SK-MEL-5 (cell line): Measurements from ENCODE around the gene ARRDC5. TPM values are rescaled to one million over a fixed set of nuclear protein-coding genes. Genes with fewer than 3 reads are reported as not detected.
"Not testable (repeated sequence)": the region's sequence is repeated elsewhere in the genome, so short reads cannot be mapped to it uniquely, and the experiment has no call there.

ENCODE experiments used
- DNase-seq: peaks from one replicate; pipeline ENCODE4 v3.0.0-alpha.2; 2016; ENCODE audit warnings: low read depth, low spot score
- in situ Hi-C: cut with HindIII; loops from 2 replicates; pipeline ENCODE4 v1.10.0; 2016; ENCODE audit warnings: low sequenced_read_pairs, high pct_unique_total_duplicates, low pct_unique_long_range_greater_than_20kb
- polyA plus RNA-seq, 2 experiments: library from polyadenylated mRNA; depleted of rRNA; stranded (reverse); fragments of >200 nt; gene quantifications; 2 replicates each; pipeline ENCODE4 v1.2.3, GENCODE V29; 2015
- total RNA-seq: library from RNA; depleted of rRNA; stranded (reverse); fragments of >200 nt; shearing (Covaris generic); gene quantifications from 2 replicates; pipeline ENCODE4 v1.2.3, GENCODE V29; 2014; rRNA removed

Gene ARRDC5
- total RNA-seq: not detected in 2 replicates
- not detected in 2 replicates for polyA plus RNA-seq (2015; cell fraction: cytosol; rRNA removed)
- not detected in 2 replicates for polyA plus RNA-seq (2015; cell fraction: nucleus; rRNA removed)

DNA sequence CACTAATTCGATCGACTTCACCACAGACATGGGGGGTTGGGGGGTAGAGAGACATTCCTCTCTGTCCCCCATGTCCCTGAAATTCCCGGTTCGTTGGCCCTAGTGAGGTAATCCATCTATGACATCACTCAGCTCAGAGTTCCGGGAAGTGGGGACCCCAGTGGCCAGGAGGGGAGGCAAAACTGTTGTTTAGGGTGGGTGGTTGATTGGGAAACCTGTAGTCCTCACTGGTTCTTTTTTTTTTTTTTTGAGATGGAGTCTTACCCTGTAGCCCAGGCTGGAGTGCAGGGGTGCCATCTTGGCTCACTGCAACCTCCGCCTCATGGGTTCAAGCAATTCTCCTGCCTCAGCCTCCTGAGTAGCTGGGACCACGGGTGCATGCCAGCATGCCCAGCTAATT lies at the start of gene ARRDC5:
ARRDC5 (minus strand) TSS at position 101 of the 400 bp plus-strand sequence; CDS start at position 30, 71 bp downstream.
- in situ Hi-C loops: no loop called here
- no peak for DNase-seq

DNA sequence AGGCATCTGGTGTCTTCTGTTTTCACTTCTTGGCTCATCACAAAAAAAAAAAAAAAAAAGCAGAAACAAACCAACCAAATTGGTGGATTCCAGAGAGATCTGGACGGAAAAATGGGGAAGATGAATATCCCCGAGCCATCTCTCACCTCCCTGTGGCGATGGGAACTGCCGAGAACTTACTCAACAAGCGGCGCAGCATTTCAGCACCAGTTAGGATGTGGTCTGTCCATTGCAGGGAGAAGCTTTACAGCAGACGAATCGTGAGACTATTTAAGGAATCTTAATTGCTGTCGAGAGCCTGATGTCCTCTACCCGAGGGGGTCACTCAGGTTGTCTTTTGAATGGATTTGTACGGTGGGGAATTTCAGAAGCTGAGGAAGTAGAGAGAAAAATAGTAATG lies 49.0 kb upstream of the ARRDC5 start:
- DNase-seq: no peak
- in situ Hi-C loops: no loop called here

DNA sequence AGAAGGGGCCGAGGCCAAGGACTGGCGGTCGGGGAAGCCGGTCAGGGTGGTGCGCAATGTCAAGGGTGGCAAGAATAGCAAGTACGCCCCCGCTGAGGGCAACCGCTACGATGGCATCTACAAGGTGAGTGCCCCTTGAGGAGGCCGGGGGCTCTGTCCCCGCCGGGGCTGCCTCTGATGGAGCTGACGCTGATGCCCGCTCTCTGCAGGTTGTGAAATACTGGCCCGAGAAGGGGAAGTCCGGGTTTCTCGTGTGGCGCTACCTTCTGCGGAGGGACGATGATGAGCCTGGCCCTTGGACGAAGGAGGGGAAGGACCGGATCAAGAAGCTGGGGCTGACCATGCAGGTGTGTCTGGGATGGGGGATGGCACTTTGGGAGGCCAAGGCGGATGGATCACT lies 48.0 kb upstream of the ARRDC5 start:
- in situ Hi-C loops, DNase-seq: not testable (repeated sequence)

DNA sequence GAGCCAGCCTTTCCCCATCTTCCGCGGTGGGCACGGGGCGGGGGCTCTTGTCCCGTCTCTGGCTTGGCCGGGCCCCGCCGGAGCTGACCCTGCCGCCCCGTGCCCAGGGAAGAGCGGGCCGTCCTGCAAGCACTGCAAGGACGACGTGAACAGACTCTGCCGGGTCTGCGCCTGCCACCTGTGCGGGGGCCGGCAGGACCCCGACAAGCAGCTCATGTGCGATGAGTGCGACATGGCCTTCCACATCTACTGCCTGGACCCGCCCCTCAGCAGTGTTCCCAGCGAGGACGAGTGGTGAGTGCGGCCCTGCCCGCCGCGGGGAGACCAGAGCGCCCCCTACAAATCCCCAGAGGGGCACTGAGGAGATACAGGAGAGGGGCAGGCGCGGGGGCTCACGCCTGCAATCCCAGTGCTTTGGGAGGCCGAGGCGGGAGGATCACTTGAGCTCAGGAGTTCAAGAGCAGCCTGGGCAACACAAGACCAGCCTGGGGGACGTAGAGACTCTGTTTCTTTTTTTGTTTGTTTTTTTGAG lies 39.0 kb upstream of the ARRDC5 start:
- in situ Hi-C loops, DNase-seq: not testable (repeated sequence)

DNA sequence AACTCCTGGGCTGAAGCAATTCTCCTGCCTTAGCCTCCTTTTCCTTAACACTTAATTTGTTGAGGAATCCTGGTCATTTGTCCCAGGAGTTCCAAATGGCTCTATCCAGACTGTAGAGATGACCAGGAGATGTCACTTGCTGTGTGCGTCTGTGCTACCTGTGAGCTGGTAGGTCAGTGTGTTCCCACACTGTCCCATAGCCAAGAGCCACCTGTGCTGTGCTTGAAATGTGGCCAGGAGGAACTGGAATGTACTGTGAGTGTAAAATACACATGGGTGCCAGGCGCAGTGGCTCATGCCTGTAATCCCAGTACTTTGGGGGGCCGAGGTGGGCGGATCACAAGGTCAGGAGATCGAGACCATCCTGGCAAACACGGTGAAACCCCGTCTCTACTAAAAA lies 36.8 kb upstream of the ARRDC5 start:
- in situ Hi-C loops: no loop called here
- DNase-seq: no peak

DNA sequence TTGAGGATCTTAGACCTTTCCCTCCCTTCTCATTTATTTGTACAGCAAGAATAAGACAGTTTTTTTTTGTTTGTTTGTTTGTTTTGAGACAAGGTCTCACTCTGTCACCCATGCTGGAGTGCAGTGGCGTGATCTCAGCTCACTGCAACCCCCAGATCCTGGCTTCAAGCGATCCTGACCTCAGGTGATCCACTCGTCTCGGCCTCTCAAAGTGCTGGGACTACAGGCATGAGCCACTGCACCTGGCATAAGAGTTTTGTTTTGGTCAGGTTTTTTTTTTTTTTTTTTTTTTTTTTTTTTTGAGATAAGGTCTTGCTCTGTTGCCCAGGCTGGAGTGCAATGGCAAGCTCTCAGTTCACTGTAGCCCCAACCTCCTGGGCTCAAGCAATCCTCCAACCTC lies 35.8 kb upstream of the ARRDC5 start:
- DNase-seq, in situ Hi-C loops: not testable (repeated sequence)

DNA sequence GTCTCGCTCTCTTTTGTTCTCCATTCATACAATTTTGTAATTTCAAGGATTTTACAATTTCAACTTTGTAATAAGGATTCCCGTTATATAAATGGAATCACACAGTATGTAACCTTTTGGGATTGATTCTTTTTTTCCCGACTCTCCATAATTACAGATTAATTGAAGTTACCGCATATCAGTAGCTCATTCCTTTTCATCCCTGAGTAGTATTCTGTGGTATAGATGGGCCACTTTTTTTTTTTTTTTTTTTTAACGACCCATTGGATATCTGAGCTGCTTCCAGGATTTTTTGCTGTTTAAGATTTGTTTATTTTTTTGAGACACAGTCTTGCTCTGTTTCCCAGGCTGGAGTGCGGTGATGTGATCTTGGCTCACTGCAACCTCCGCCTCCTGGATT lies 34.4 kb upstream of the ARRDC5 start:
- no peak for DNase-seq
- in situ Hi-C loops: no loop called here

DNA sequence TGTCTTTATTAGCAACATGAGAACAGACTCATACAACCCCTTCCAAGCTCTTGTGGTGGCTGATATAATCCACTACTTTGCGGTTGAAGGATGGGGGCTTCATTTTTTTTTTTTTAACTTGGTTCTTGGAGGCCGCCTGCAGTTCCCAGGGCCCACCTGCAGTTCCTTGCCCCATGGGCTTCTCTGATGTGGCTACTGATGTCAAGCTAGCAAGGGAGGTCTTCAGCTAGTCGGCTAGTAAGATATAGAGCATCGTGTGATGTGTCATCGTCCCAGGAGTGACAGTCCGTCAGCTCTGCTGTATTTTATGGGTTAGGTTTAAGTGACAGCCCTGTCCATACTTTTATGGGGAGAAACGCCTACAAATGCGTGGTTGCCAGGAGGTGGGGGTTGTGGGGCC lies 32.7 kb upstream of the ARRDC5 start:
- DNase-seq: no peak
- in situ Hi-C loops: no loop called here

DNA sequence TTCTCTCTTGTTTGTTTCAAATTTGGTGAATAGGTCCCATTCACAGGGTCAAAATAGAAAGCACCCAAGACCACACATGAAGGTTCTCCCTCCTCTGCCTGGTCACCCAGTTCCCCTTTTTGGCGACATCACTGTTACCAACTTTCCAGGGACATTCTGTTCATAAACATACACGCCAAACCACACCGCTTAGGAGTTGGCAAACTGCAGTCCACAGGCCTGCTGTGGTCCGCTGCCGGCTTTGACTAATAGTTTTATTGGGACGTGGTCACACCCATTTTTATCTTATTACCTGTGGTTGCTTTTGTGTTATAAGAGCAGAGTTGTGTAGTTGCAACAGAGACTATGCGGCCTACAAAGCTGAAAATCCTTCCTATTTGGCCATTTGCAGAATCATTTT lies 30.8 kb upstream of the ARRDC5 start:
- in situ Hi-C loops: no loop called here
- DNase-seq: no peak

DNA sequence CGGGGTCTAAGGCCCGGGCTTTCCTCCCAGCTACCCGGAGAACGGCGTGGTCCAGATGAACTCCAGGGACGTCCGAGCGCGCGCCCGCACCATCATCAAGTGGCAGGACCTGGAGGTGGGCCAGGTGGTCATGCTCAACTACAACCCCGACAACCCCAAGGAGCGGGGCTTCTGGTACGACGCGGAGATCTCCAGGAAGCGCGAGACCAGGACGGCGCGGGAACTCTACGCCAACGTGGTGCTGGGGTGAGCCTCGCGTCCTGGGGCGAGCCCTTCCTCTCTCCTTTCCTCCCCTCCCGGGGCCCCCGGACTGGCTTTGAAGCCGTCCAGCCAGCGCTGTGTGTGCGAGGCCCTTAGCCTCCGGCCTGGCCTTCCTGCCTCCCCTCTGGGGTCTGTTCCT lies 30.0 kb upstream of the ARRDC5 start:
- in situ Hi-C loops: no loop called here
- DNase-seq: no peak

DNA sequence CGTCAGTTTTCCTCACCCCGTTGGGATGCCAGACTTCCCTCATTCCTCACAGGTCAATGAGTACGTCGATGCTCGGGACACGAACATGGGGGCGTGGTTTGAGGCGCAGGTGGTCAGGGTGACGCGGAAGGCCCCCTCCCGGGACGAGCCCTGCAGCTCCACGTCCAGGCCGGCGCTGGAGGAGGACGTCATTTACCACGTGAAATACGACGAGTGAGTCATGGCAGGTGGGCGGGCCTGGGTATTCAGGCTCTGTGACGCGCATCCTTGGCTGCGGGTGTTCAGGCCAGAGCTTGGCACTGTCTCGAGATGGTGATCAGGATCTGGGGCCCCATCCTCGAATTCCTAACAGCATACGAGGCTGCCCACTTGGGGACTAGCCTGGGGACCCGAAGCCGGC lies 28.0 kb upstream of the ARRDC5 start:
- no peak for DNase-seq
- in situ Hi-C loops: no loop called here

DNA sequence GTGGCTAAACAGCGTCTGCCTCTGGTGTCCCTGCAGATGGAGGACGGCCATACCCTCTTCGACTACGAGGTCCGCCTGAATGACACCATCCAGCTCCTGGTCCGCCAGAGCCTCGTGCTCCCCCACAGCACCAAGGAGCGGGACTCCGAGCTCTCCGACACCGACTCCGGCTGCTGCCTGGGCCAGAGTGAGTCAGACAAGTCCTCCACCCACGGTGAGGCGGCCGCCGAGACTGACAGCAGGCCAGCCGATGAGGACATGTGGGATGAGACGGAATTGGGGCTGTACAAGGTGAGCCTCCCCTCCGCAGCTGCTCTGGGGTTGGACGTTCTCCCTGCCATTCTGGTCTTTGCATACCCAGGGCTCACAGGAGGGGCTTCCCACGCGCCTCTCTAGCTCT lies 26.5 kb upstream of the ARRDC5 start:
- in situ Hi-C loops: no loop called here
- DNase-seq: no peak

DNA sequence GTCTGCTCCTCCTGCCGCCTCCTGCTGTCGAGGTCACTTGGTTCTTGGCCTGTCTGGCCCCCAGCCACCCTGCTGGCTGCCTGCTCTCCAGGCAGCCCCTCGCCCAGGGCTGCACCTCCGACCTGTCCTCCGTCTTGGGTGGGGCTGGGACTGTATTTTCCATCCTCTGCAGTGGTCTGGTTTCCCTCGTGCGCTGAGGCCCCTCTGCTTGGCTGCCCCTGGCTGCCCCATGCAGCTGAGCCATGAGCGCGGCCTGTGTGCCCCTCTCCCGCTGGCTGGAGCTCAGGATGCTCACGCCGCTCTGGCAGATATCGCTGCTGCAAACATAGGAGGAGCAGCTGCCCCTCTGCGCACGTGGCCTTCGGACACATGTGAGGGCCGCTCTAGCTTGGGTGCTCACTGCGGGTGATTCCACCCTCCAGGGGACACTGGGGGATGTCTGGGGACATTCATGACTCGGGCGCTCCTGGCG lies 20.6 kb upstream of the ARRDC5 start:
- in situ Hi-C loops: no loop called here
- DNase-seq: no peak

DNA sequence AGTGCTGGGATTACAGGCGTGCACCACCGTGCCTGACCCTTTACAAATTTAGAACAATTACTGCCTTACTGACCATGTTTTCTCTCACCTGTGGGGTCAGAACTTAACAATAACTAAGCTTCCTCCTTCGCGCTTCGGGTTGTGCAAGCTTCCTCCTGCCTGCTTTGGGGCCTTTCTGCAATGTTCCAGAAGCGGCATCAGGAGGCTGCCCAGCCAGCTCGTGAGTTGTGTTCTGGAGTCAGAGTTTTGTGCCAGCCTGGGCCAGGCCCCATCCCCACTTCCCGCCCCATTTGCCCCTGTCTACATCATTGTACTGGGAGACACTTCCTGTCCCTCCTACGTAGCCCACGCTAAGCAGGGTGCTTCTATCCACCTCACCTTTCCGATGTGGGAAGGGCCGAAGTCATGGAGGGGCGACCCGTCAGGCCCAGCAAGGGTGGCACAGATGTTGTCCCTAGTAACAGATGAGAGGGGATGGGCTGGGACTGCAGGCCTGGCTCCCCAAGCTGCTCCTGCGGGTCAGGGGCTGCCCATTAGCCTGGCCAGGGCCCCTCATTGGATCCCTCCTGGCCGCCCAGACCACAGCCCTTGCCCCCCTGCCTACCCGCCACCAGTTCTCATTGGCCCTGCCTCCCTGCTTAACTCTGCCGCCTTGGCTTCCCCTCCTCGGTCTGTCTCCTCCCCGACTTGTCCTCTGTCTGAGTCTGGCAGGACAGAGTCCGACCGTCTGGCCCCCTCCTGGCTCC lies 20.0 kb upstream of the ARRDC5 start:
- in situ Hi-C loops: no loop called here
- no peak for DNase-seq

DNA sequence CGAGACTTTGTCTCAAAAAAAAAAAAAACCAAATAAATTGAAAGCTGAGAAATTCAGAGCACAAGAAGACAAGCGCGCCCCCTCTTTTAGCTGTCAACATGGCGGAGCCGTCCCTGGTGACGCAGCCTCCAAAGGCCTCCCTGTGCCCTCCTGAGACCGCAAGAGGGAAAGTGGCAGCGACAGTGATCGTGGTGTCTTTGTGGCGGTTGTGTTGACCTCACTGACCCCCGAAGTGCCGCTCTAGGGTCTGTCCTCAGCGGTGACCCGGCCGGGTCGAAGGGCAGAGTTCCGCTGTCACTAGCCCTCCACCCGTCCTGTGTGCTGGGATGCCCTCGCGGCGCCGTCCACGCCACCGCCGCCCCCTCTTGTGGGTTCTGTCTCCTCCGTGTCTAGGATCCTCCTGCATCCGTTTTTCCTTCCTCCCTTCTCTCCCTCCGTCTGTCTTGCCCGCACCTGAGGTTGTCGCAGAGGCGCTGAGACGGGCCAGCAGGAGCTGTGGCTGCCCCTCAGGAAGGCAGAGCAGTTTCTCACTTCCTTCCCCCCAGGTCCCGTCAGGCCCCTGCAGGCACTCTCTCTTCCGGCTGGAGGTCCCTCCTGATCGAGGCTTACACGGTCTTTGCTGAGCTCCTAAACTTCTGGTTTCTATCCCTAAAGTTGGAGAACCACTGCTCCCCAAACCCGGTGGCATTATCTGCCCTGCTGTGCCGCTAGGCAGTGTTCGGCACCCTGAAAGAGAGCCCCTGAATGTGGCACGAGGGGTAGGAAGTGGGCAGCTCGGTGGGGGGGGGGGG lies 13.8 kb upstream of the ARRDC5 start:
- in situ Hi-C loops: no loop called here

DNA sequence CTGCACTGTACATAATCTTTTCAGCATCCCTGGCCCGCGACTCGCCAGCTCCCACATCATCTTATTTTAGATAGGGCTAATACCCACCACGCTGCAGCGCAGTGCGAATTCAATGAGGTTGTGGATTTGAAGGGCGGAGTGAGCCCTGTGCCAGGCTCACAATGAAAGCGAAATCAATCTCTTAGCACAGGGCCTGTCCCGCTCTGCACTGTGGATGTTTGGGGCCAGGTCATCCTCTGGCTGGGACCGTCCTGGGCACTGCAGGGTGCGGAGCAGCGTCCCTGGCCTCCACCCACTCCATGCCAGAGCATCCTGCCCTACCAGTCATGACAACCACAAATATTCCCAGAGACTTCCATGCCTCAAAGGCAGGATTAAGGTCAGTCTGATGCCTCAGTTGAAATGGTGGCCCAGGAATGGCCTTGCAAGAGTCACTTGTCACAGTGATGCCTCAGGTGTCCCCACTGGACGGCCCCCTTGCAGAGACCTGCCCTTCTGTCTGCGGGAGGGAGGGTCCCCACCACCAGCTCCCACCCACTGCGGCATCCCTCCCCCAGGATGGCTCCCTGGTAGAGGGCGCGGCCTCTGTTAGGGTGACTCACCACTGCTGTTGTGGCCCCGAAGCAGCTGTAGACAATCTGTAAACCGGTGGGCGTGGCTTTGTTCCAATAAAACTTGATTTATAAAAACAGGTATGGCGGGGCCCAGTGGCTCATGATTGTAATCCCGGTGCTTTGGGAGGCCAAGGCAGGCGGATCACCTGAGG lies 12.2 kb upstream of the ARRDC5 start:
- in situ Hi-C loops: no loop called here
- DNase-seq: peak; percentile 38

More for the DNA sequence above, 13.8 kb upstream of the ARRDC5 start:
- no peak for DNase-seq

DNA sequence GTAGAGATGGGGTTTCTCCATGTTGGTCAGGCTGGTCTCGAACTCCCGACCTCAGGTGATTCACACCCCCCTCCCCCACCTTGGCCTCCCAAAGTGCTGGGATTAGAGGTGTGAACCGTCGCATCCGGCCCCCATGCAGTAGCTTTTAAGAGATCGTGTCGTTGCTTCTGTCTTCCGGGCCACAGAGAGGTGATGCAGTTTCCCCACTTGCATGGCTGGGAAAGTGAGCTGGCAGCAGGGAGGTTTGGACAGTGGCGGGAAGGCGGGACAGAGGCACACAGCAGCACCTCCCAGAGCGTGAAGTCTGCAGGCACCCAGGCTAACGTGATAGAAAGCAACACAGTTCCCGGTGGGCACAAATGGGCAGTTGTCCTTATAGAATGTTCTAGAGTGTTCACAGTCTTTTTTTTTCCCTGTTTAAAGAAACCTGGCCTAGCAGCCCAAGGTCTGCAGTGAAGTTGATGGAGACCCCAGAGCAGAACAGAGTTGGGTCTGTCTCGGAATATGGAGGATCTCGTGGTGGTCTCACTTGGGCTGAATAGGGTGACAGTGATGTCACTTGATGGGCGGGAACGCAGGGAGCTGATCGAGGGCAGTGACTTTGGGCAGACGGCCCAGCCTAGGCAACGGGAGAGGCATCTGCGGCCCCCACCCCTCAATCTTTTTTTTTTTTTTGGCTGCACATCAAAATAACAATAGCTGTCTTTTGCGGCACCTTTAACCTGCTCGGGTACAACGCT lies 11.5 kb upstream of the ARRDC5 start:
- DNase-seq: no peak
- in situ Hi-C loops: no loop called here
